ENCODE data around the gene ANO2. TPM values are rescaled to one million over a fixed set of nuclear protein-coding genes. Genes with fewer than 3 reads are reported as not detected.

The ANO2 gene
- total RNA-seq, 2 donors from 2014 or later = 14.3 to 28.5 TPM

GRCh38 chr12:5881666-5882065, 63.4 kb downstream of the ANO2 start:
- no peaks in the 10 kb centered on the region for H3K36me3 ChIP-seq (ENCODE audit: control insufficient read depth, insufficient read depth, low read length)
- H3K27me3 ChIP-seq (ENCODE audit: control insufficient read depth, insufficient read depth, low read length, poor library complexity, severe bottlenecking) = peaks cover 13% of the 10 kb centered on the region
- peaks cover 5% of the 10 kb centered on the region for H3K36me3 Mint-ChIP-seq (ENCODE audit: low read depth)
- no peak overlapping the region for H3K4me3 Mint-ChIP-seq
- H3K4me3 ChIP-seq (ENCODE audit: low read length) = no peak overlapping the region
- peak; percentile 19 for DNase-seq
- no peak overlapping the region for H3K27ac Mint-ChIP-seq
- H3K4me1 Mint-ChIP-seq = peaks cover 18% of the 10 kb centered on the region
- no peaks in the 10 kb centered on the region for H3K9me3 Mint-ChIP-seq
- TF ChIP-seq CTCF (conservative IDR thresholded peaks at IDR 0.05) = no peak
- H3K27me3 Mint-ChIP-seq (ENCODE audit: insufficient read depth) = no peaks in the 10 kb centered on the region
- no peak overlapping the region for H3K27ac ChIP-seq (ENCODE audit: low read depth, low read length)
- no peaks in the 10 kb centered on the region for H3K4me1 ChIP-seq (ENCODE audit: control insufficient read depth, insufficient read depth, low read length)
- H3K9ac ChIP-seq (ENCODE audit: extremely low read depth, low read length, poor library complexity, severe bottlenecking) = no peak overlapping the region
- no peaks in the 10 kb centered on the region for H3K9me3 ChIP-seq (ENCODE audit: control insufficient read depth, low read length)

GRCh38 chr12:5881101-5881606, 63.9 kb downstream of the ANO2 start:
- 88 to 100% methylated on average over 1 of the region's 1 CpG for WGBS, 2 experiments (ENCODE audit: insufficient coverage in 1 of 2, insufficient read length in 1 of 2)
- no peak overlapping the region for H3K4me3 Mint-ChIP-seq
- no peak for DNase-seq

GRCh38 chr12:5875851-5876250, 69.2 kb downstream of the ANO2 start:
- H3K4me1 Mint-ChIP-seq = peaks cover 24% of the 10 kb centered on the region
- peaks cover 13% of the 10 kb centered on the region for H3K27me3 ChIP-seq (ENCODE audit: control insufficient read depth, insufficient read depth, low read length, poor library complexity, severe bottlenecking)
- WGBS, 2 experiments (ENCODE audit: insufficient coverage in 1 of 2, insufficient read length in 1 of 2) = 87 to 100% methylated on average over 3 to 4 of the region's 4 CpGs
- no peak for TF ChIP-seq CTCF (conservative IDR thresholded peaks at IDR 0.05)
- no peak for DNase-seq
- H3K9ac ChIP-seq (ENCODE audit: extremely low read depth, low read length, poor library complexity, severe bottlenecking) = no peak overlapping the region
- no peak overlapping the region for H3K27ac Mint-ChIP-seq
- peaks cover 6% of the 10 kb centered on the region for H3K4me1 ChIP-seq (ENCODE audit: control insufficient read depth, insufficient read depth, low read length)
- H3K36me3 ChIP-seq (ENCODE audit: control insufficient read depth, insufficient read depth, low read length) = no peaks in the 10 kb centered on the region
- peaks cover 7% of the 10 kb centered on the region for H3K36me3 Mint-ChIP-seq (ENCODE audit: low read depth)
- H3K4me3 ChIP-seq (ENCODE audit: low read length) = no peak overlapping the region
- no peak overlapping the region for H3K27ac ChIP-seq (ENCODE audit: low read depth, low read length)
- no peak overlapping the region for H3K4me3 Mint-ChIP-seq
- H3K9me3 Mint-ChIP-seq = no peaks in the 10 kb centered on the region
- peaks cover 7% of the 10 kb centered on the region for H3K27me3 Mint-ChIP-seq (ENCODE audit: insufficient read depth)
- no peaks in the 10 kb centered on the region for H3K9me3 ChIP-seq (ENCODE audit: control insufficient read depth, low read length)

More at GRCh38 chr12:5881101-5881606, 63.9 kb downstream of the ANO2 start:
- H3K9me3 ChIP-seq (ENCODE audit: control insufficient read depth, low read length) = no peaks in the 10 kb centered on the region
- no peak overlapping the region for H3K27ac ChIP-seq (ENCODE audit: low read depth, low read length)
- Mint-ChIP-seq H3K27ac (no peak overlapping the region), H3K4me1 (peaks cover 18% of the 10 kb centered on the region), H3K36me3 (ENCODE audit: low read depth) (peaks cover 5% of the 10 kb centered on the region), H3K9me3 (no peaks in the 10 kb centered on the region), H3K27me3 (ENCODE audit: insufficient read depth) (no peaks in the 10 kb centered on the region)
- no peaks in the 10 kb centered on the region for H3K4me1 ChIP-seq (ENCODE audit: control insufficient read depth, insufficient read depth, low read length)
- H3K27me3 ChIP-seq (ENCODE audit: control insufficient read depth, insufficient read depth, low read length, poor library complexity, severe bottlenecking) = peaks cover 13% of the 10 kb centered on the region
- H3K9ac ChIP-seq (ENCODE audit: extremely low read depth, low read length, poor library complexity, severe bottlenecking) = no peak overlapping the region
- H3K4me3 ChIP-seq (ENCODE audit: low read length) = no peak overlapping the region
- H3K36me3 ChIP-seq (ENCODE audit: control insufficient read depth, insufficient read depth, low read length) = no peaks in the 10 kb centered on the region
- no peak for TF ChIP-seq CTCF (conservative IDR thresholded peaks at IDR 0.05)

Data from endodermal cell (in vitro differentiated cells).